Calu3 (cell line): ENCODE results near the gene ATP4B. TPM values are rescaled to one million over a fixed set of nuclear protein-coding genes. Genes with fewer than 3 reads are reported as not detected.

ENCODE experiments used
- BruUV-seq: library from RNA; stranded (reverse); fragments of 400-500 nt; replicated peaks from 2 replicates; lab custom pipeline; 2021; lab: Mats Ljungman, UMichigan
- CTCF ChIA-PET: fragments of 300-600 bp; sonication (Branson Sonifier 250); formaldehyde crosslinking; loops from one replicate; lab custom pipeline; 2022; ENCODE audit warnings: antibody characterized with exemption; lab: Charles Lee
- DNase-seq: peaks from one replicate; pipeline ENCODE4 v3.0.0; 2022
- H3K27ac Mint-ChIP-seq: one replicate; pipeline ENCODE4 v1.8.0; 2022; ENCODE audit warnings: mixed read lengths; ENCODE audit not compliant: unreplicated experiment
- H3K27me3 Mint-ChIP-seq: one replicate; pipeline ENCODE4 v1.8.0; 2022; ENCODE audit warnings: mixed read lengths; ENCODE audit not compliant: unreplicated experiment
- H3K36me3 Mint-ChIP-seq: one replicate; pipeline ENCODE4 v1.8.0; 2022; ENCODE audit warnings: mild to moderate bottlenecking, moderate library complexity, mixed read lengths; ENCODE audit not compliant: insufficient read depth, unreplicated experiment
- H3K4me1 Mint-ChIP-seq: one replicate; pipeline ENCODE4 v1.8.0; 2022; ENCODE audit warnings: mild to moderate bottlenecking, low read depth, mixed read lengths; ENCODE audit not compliant: unreplicated experiment
- H3K4me3 Mint-ChIP-seq: one replicate; pipeline ENCODE4 v1.8.0; 2022; ENCODE audit warnings: mild to moderate bottlenecking, low read depth, moderate library complexity, mixed read lengths; ENCODE audit not compliant: unreplicated experiment
- H3K9me3 Mint-ChIP-seq: one replicate; pipeline ENCODE4 v1.8.0; 2022; ENCODE audit warnings: low read depth, mixed read lengths; ENCODE audit not compliant: unreplicated experiment
- CTCF ChIP-seq: fragments of 200-600 bp; IDR thresholded peaks from one replicate; pipeline ENCODE4 v1.8.0; 2022; ENCODE audit warnings: antibody characterized with exemption; ENCODE audit not compliant: unreplicated experiment
- intact Hi-C: fragments of 100-400 bp; cut with micrococcal nuclease; formaldehyde crosslinking; loops from one replicate; pipeline ENCODE4 v1.10.0; 2022; ENCODE audit not compliant: unreplicated experiment
- total RNA-seq: library from RNA; stranded (reverse); gene quantifications from 2 replicates; pipeline ENCODE4 v1.2.3, GENCODE V29; 2022

ATP4B gene
- total RNA-seq, 1 experiment from 2014 or later, result not detected

GRCh38 chr13:113654175-113654560 lies 3.8 kb downstream of the ATP4B start:
- Mint-ChIP-seq H3K36me3 (no peaks in the 10 kb centered on the region), H3K27ac (no peak overlapping the region), H3K4me1 (no peaks in the 10 kb centered on the region), H3K27me3 (no peaks in the 10 kb centered on the region), H3K4me3 (no peak overlapping the region), H3K9me3 (no peaks in the 10 kb centered on the region)
- no TSS peak for BruUV-seq
- intact Hi-C loops, result no loop called here
- no peak for DNase-seq
- no peak for TF ChIP-seq CTCF
- CTCF ChIA-PET, result no interaction called here

GRCh38 chr13:113653264-113654174 lies 4.5 kb downstream of the ATP4B start:
- intact Hi-C loops, result no loop called here
- Mint-ChIP-seq H3K27ac (no peak overlapping the region), H3K9me3 (no peaks in the 10 kb centered on the region), H3K4me1 (no peaks in the 10 kb centered on the region), H3K27me3 (no peaks in the 10 kb centered on the region), H3K4me3 (no peak overlapping the region), H3K36me3 (no peaks in the 10 kb centered on the region)
- no TSS peak for BruUV-seq
- CTCF ChIA-PET, result no interaction called here
- no peak for DNase-seq
- TF ChIP-seq CTCF, result no peak

- intact Hi-C loops, result no loop called here
- H3K27me3 Mint-ChIP-seq, result no peaks in the 10 kb centered on the region
- TF ChIP-seq CTCF, result no peak
- CTCF ChIA-PET, result no interaction called here
- no peaks in the 10 kb centered on the region for H3K9me3 Mint-ChIP-seq
- no peak for DNase-seq
- no peaks in the 10 kb centered on the region for H3K36me3 Mint-ChIP-seq
- no peak overlapping the region for H3K4me3 Mint-ChIP-seq
- no TSS peak for BruUV-seq
- H3K4me1 Mint-ChIP-seq, result no peaks in the 10 kb centered on the region
- H3K27ac Mint-ChIP-seq, result no peak overlapping the region
Measured at GRCh38 chr13:113652404-113653263, 5.4 kb downstream of the ATP4B start.

GRCh38 chr13:113651511-113652403 lies 6.2 kb downstream of the ATP4B start:
- no peak for DNase-seq
- Mint-ChIP-seq H3K36me3 (no peaks in the 10 kb centered on the region), H3K4me3 (no peak overlapping the region), H3K27ac (no peak overlapping the region), H3K4me1 (no peaks in the 10 kb centered on the region), H3K9me3 (no peaks in the 10 kb centered on the region), H3K27me3 (no peaks in the 10 kb centered on the region)
- intact Hi-C loops, result no loop called here
- no TSS peak for BruUV-seq
- no peak for TF ChIP-seq CTCF
- CTCF ChIA-PET, result no interaction called here
